ENCODE results near the gene GPR160. TPM values are rescaled to one million over a fixed set of nuclear protein-coding genes. Genes with fewer than 3 reads are reported as not detected.

Gene GPR160
- total RNA-seq, 1 donor from 2014 or later: 1.4 TPM

GRCh38 chr3:170076715-170077238 lies 39.0 kb downstream of the GPR160 start:
- no peak overlapping the region for H3K9ac ChIP-seq (ENCODE audit: low read length)
- peaks cover 18% of the 10 kb centered on the region for H3K36me3 Mint-ChIP-seq (ENCODE audit: low read depth, unreplicated experiment)
- H3K4me3 ChIP-seq (ENCODE audit: insufficient read depth, low read depth, low read length): no peak overlapping the region
- peaks cover 3% of the 10 kb centered on the region for H3K36me3 ChIP-seq (ENCODE audit: insufficient read depth, low read length)
- no peaks in the 10 kb centered on the region for H3K79me2 ChIP-seq (ENCODE audit: insufficient read depth, low read length)
- H2AFZ ChIP-seq (ENCODE audit: low read depth, low read length): no peak overlapping the region
- H4K20me1 ChIP-seq (ENCODE audit: insufficient read depth, low read length): no peaks in the 10 kb centered on the region
- no peak overlapping the region for H3K4me3 Mint-ChIP-seq (ENCODE audit: unreplicated experiment)
- no peak overlapping the region for H3K27ac Mint-ChIP-seq (ENCODE audit: unreplicated experiment)
- H3K27me3 Mint-ChIP-seq (ENCODE audit: low read depth, unreplicated experiment): no peaks in the 10 kb centered on the region
- no peaks in the 10 kb centered on the region for H3K27me3 ChIP-seq (ENCODE audit: insufficient read depth, low read length)
- no peaks in the 10 kb centered on the region for H3K4me1 ChIP-seq (ENCODE audit: insufficient read depth, low read length)
- no peak for TF ChIP-seq EZH2 (IDR thresholded peaks at IDR 0.05; ENCODE audit: insufficient read depth, low read length)
- H3K9me3 Mint-ChIP-seq (ENCODE audit: unreplicated experiment): no peaks in the 10 kb centered on the region
- DNase-seq (ENCODE audit: low read depth) (peak; percentile 60), FAIRE-seq (no peak)
- H3K27ac ChIP-seq (ENCODE audit: low read depth, low read length): no peak overlapping the region
- no peaks in the 10 kb centered on the region for H3K9me3 ChIP-seq (ENCODE audit: insufficient read depth, low read depth, low read length)
- H3K4me2 ChIP-seq (ENCODE audit: low read length): no peak overlapping the region
- peaks cover 2% of the 10 kb centered on the region for H3K4me1 Mint-ChIP-seq (ENCODE audit: low read depth, unreplicated experiment)

GRCh38 chr3:170077361-170077760 lies 39.6 kb downstream of the GPR160 start:
- H3K27me3 ChIP-seq (ENCODE audit: insufficient read depth, low read length): no peaks in the 10 kb centered on the region
- H3K27me3 Mint-ChIP-seq (ENCODE audit: low read depth, unreplicated experiment): no peaks in the 10 kb centered on the region
- no peak overlapping the region for H3K27ac ChIP-seq (ENCODE audit: low read depth, low read length)
- H3K36me3 ChIP-seq (ENCODE audit: insufficient read depth, low read length): peaks cover 3% of the 10 kb centered on the region
- H3K4me1 Mint-ChIP-seq (ENCODE audit: low read depth, unreplicated experiment): peaks cover 2% of the 10 kb centered on the region
- H3K27ac Mint-ChIP-seq (ENCODE audit: unreplicated experiment): no peak overlapping the region
- H2AFZ ChIP-seq (ENCODE audit: low read depth, low read length): no peak overlapping the region
- TF ChIP-seq CTCF (IDR thresholded peaks at IDR 0.05; ENCODE audit: insufficient read depth, low read depth, low read length): no peak
- no peak for TF ChIP-seq EZH2 (IDR thresholded peaks at IDR 0.05; ENCODE audit: insufficient read depth, low read length)
- H3K4me2 ChIP-seq (ENCODE audit: low read length): no peak overlapping the region
- no peak overlapping the region for H3K4me3 Mint-ChIP-seq (ENCODE audit: unreplicated experiment)
- no peak overlapping the region for H3K4me3 ChIP-seq (ENCODE audit: insufficient read depth, low read depth, low read length)
- H3K9ac ChIP-seq (ENCODE audit: low read length): no peak overlapping the region
- DNase-seq (ENCODE audit: low read depth) (no peak), FAIRE-seq (no peak)
- no peaks in the 10 kb centered on the region for H4K20me1 ChIP-seq (ENCODE audit: insufficient read depth, low read length)
- H3K79me2 ChIP-seq (ENCODE audit: insufficient read depth, low read length): no peaks in the 10 kb centered on the region
- no peaks in the 10 kb centered on the region for H3K9me3 ChIP-seq (ENCODE audit: insufficient read depth, low read depth, low read length)
- H3K36me3 Mint-ChIP-seq (ENCODE audit: low read depth, unreplicated experiment): peaks cover 15% of the 10 kb centered on the region
- no peaks in the 10 kb centered on the region for H3K9me3 Mint-ChIP-seq (ENCODE audit: unreplicated experiment)
- H3K4me1 ChIP-seq (ENCODE audit: insufficient read depth, low read length): no peaks in the 10 kb centered on the region

GRCh38 chr3:170078620-170079281 lies 41.0 kb downstream of the GPR160 start:
- no peak overlapping the region for H3K27ac ChIP-seq (ENCODE audit: low read depth, low read length)
- Mint-ChIP-seq H3K27me3 (ENCODE audit: low read depth, unreplicated experiment) (no peaks in the 10 kb centered on the region), H3K4me1 (ENCODE audit: low read depth, unreplicated experiment) (peaks cover 2% of the 10 kb centered on the region), H3K9me3 (ENCODE audit: unreplicated experiment) (no peaks in the 10 kb centered on the region), H3K4me3 (ENCODE audit: unreplicated experiment) (no peak overlapping the region), H3K36me3 (ENCODE audit: low read depth, unreplicated experiment) (peaks cover 8% of the 10 kb centered on the region), H3K27ac (ENCODE audit: unreplicated experiment) (no peak overlapping the region)
- H3K36me3 ChIP-seq (ENCODE audit: insufficient read depth, low read length): peaks cover 3% of the 10 kb centered on the region
- no peak overlapping the region for H3K4me2 ChIP-seq (ENCODE audit: low read length)
- TF ChIP-seq EZH2 (IDR thresholded peaks at IDR 0.05; ENCODE audit: insufficient read depth, low read length) (no peak), CTCF (IDR thresholded peaks at IDR 0.05; ENCODE audit: insufficient read depth, low read depth, low read length) (no peak)
- FAIRE-seq: no peak
- H2AFZ ChIP-seq (ENCODE audit: low read depth, low read length): no peak overlapping the region
- no peaks in the 10 kb centered on the region for H3K9me3 ChIP-seq (ENCODE audit: insufficient read depth, low read depth, low read length)
- H3K4me3 ChIP-seq (ENCODE audit: insufficient read depth, low read depth, low read length): no peak overlapping the region
- H3K9ac ChIP-seq (ENCODE audit: low read length): no peak overlapping the region
- H3K27me3 ChIP-seq (ENCODE audit: insufficient read depth, low read length): no peaks in the 10 kb centered on the region
- no peaks in the 10 kb centered on the region for H3K79me2 ChIP-seq (ENCODE audit: insufficient read depth, low read length)
- H4K20me1 ChIP-seq (ENCODE audit: insufficient read depth, low read length): no peaks in the 10 kb centered on the region
- H3K4me1 ChIP-seq (ENCODE audit: insufficient read depth, low read length): no peaks in the 10 kb centered on the region
- no peak for DNase-seq (ENCODE audit: low read depth)

Measured in astrocyte (in vitro differentiated cells and primary cell).